Stimulated activated CD4-positive, alpha-beta T cell treated with anti-CD3 and anti-CD28 coated beads, Interleukin-4, amount 100 ng/mL, for 1 hour (primary cell): ENCODE results near the gene DIDO1.
"Not testable (repeated sequence)": the region's sequence is repeated elsewhere in the genome, so short reads cannot be mapped to it uniquely, and the experiment has no call there.

Experiments used
- DNase-seq: peaks from one replicate; pipeline ENCODE4 v3.0.0-alpha.2; 2020

Gene DIDO1

DNA sequence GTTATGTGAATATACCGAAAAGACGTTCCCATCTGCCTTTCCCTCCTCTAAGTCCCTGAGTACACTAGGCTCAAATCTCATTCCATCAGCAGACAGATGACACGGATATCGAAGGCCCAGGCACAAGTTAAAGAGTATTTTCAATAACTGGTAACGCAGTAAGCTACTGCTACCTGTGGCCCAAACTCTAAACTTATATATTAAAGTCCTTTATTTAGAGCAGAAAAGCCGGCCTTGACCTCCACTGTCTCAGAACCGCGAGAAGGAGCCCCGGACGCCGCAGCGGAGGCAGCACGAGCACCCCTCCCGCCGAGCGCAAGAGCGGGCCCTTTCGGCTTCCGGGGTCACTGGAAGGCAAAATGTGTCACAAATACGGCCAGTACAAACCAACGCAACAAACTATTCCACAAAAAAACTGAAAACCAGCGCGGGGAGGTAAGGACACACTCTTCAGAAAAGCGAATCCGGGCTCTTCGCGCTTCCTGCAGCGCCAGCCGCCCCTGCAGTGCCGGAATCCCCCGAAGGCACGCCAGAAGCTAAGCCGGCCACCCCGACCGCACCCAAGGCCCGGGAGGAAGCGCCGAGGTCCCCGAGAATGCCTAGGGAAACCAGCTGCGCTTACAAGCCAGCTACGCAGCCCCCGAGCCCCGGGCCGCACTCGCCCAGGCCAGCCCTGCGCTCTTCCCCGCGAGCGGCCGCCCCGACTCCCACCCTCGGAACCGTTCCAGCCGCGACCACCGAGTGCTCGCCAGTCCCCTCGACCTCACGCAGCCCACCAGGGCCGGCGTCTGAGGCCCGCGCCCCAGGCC, 681 bp downstream of the DIDO1 start:
- DNase-seq: peak; percentile 43

DNA sequence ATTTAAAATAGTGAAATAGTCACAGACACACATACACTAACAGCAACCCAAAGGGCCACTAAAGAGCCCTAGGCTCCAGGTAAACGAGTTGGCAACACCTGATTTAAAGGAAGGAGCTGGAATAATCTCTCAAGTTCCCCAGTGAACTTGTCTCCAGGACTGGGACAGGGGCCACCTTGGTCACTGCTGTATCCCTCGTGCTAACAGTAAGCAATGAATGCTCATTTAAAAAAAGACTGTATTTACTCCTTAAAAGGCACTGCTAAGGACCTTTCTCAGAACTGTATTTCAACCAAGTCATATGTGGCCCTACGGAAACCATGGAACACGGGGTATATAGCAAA, 1.3 kb downstream of the DIDO1 start:
- no peak for DNase-seq

DNA sequence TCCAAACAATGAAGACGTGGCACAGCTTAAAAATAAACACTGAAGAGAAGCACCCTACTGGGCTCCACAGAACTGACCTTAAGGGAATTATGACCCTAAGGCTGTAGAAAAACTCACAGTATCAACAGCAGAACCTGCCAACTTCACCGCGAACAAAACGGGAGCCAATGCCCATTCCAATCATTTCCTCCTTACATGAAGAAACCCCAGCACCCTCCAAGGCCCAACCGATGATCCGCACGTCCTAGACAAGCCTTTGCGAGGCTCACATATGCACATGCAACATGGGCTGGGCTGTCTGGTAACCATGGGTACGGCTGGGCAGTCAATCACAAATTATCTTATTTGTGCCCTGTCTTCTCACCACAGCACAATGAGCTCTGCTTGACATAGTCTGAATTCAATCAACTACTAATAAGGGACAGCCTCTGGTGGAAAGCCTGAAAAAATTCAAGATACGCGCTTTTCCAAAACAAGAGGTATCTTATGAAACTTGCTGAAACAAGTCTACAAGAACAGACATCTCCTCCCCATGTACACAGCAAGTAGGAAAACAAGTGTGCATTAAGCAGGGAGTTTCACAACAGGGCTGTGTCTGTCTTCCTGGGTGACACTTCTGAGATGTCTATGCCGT, 1.7 kb downstream of the DIDO1 start:
- DNase-seq: no peak

DNA sequence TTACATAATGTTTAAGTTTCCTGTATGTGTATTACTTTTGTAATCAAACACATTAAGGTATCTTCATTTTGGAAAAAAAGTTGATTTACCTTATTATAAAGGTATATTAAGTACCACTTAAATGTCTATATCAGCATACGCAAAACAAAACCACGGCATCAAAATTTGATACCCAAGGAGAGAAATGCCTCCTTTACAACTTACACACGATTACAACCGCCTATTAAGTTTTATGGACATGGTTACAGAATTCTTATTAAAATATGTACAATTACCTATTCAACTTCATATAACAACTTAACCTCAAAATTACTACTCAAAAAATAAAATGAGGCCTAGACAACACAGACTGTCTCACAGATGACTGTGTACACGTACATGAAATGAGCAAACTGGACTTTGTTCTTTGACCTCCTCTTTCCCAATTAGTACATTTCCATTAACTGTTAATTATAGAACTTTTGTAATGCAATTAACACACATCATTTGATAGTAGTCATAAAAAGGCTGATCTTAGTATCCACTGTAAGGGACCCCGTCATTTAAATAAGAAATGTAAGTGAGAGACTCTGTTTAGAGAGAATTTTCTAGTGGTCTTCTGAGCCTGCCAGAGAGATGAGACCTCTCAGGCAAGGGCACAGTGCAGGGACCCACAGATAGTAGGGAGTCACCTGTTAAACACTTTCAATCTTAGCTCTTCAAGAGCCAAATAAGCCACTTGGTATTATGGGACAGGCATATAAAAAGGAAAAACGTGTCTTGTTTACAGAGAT, 2.5 kb downstream of the DIDO1 start:
- DNase-seq: no peak

DNA sequence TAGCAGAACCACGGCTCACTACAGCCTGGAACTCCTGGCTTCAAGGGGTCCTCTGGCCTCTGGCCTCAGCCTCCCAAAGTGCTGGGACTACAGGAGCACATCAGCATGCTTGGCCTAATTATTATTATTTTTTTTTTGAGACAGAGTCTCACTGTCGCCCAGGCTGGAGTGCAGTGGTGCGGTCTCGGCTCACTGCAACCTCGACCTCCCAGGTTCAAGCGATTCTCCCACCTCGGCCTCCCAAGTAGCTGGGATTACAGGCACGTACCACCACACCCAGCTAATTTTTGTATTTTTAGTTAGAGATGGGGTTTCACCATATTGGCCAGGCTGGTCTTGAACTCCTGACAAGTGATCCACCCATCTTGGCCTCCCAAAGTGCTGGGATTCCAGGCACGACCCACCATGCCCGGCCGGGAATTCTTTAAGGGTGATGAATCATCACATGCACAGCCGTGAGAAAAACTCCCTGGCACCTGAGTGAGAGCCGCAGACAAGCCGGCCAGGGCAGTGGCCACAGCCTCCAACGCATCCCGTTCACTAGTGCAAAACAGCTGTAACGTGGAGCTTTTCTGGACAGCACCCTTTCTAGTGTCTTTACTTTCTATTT, 3.1 kb downstream of the DIDO1 start:
- DNase-seq: not testable (repeated sequence)

DNA sequence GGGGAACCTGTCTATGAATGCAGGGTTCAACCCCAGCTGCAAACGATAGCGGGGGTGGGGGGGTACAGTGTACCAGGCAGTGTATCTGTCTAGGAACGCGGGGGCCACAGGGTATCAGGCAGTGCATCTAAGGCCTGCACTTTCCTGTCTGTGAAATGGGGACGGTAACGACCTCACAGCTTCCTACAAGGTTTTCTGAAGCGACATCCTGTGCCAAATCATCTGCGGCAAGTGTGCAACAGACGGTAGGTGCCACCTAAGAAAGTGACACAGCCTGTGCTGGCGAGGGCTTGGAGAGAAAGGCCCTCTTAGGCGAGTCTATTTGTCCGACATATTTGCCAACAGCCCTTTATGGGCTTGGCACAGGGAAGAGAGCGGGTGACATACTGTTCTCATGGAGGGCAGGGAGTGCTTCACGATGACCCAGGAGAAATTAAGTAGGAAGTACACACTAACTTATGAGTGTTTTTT, 3.8 kb downstream of the DIDO1 start:
- DNase-seq: peak; percentile 34

DNA sequence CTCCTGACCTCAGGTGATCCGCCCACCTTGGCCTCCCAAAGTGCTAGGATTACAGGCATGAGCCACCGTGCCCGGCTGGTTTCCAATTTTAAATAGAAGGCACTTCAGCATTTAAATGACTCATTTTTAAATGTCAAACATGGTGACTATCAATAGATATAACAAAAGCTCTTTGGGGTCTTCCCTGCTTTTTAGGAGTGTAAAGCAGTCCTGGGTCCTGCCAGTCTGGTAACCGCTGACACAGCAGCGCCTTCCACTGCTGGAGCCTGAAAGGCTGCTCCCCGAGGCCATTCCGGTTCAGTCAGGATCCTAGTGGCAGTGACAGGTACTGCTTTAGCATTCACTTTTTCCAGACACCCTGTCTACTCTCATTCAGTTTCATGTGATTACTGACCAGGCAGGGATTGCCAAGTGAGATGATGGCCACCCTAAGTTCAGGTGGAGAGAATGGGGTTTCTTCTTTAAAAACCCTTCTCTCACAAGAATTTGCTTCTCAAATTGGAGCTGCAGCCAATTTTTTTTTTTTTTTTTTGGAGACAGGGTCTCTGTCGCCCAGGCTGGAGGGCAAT, 5.1 kb downstream of the DIDO1 start:
- peak; percentile 62 for DNase-seq

DNA sequence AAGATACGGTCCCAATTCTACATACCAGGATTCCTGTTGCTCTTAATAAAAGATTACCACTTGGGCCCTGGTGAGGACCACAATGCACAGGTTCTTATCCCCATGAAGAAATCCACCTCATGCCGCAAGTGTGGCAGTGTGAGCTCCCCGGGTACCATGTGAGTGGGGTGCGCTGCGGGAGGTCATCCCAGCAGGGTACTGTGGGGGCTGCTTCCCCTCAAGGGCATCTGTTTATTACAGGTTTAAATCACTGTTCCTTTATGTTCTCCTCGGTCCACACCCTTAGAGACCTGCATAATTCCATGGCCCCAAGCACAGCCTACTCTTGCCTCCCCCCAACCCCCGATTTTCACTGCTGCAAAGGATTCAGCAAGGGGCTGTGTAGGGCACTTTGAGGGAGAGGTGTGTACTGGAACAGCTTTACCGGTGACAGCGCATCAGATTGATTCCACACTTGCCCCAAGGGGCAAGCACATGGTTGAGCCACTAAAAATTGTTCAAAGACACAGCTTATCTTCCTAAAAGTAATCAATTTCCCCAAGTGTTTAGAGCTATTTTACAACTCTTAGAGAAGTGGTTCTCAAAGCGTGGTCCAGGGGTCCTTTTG, 6.2 kb downstream of the DIDO1 start:
- DNase-seq: no peak

DNA sequence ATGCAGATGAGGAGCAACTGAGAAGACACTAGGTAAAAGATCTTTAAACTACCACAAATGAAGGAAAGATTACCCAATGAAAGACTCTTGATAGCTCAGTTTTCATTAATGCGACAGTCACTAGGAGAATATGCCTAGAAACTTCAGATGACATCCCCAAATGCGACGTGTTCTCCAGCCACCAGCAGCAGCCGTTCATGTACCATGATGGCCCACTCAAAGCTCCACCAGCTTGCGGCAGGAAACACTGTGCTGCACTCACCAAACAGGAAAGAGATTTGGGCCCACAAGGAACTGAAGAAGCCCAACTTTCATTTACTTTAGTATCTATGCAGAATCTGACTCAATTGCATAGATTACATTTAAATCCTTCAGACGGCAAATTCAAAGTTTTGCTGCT, 7.5 kb downstream of the DIDO1 start:
- DNase-seq: peak; percentile 29

DNA sequence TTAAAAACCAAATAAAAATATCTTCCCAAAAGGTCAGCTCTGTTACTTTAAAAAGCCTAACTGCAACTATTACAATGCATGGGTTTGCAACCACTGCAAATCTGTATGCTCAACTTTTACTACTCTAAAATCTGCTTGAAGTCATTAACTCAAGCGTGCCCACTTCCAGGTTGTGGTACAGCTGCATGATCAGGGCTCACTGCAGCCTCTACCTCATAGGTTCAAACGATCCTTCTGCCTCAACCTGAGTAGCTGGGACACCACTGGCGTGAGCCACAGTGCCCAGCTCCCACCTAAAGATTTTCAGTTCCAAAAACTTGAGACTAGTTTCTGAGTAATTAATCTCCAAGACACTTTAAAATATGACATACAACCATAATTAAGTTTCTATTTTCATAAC, 8.2 kb downstream of the DIDO1 start:
- DNase-seq: no peak

DNA sequence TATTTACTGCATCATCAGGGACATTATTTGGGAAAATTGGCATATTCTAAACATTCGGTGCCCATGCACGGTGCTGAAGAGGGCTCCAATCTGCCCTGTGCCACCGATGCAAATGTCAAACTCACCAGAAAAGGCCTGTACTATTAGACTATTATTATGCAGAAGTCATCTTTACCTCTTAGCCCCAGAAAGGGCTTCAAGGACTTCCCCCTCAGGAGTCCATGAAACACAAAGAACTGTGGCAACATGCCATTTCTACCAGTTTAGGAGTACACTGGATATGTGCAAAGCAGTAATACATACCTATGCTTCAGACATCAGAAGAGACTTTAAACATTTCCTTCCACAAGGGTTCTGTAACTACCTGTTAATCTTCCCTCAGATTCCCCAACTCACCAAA, 8.6 kb downstream of the DIDO1 start:
- no peak for DNase-seq

DNA sequence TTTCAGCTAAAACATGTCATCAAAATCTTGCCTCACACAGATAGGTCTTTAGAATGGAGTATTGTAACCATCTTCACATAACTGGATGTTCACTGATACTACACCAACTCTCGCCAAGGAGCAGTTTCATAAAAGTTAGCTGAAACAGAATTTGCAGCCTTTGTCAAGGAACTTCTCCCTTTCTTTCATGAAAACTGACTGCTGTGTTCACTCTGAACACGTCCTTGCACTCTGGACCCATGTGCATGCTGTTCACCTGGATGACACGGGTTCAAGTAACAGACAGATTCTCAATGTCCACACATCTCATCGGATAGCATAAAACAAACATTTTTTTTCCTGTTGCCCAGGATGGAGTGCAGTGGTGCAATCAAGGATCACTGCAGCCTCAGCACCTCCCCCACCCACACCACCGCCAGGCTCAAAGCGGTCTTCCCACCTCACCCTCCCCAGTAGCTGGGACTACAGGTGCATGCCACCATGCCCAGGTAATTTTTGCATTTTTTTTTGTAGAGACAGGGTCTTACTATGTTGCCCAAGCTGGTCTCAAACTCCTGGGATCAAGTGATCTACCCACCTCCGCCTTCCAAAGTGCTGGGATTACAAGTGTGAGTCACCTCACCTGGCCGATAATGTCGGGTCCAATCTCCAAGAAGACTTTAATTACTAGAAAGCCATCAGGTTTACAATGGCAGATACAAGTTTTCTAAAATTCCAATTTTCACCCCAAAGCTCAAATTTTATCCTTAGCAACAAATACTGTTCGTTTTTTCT, 9.4 kb downstream of the DIDO1 start:
- no peak for DNase-seq

DNA sequence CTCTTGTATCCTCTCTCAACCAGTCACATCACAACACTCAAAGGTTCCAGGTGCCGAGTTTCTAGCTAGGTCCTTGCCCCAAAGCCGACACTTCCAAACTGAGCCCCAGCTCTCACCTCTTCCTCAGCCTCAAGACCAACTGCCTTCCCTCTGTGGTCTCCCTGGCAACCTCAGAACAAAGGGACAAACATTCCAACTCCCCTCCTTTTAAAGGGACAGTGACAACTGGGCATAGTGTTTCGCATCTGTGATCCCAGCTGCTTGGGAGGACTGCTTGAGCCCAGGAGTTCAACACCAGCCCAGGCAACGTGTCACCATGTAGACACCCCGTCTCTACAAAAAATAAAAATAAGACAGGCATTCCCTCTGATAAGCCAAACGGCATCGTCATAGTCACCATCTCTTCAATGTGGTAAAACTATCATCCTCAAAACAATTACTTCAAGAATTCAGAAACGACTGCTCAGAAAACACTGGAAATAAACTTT, 11.3 kb downstream of the DIDO1 start:
- DNase-seq: no peak

DNA sequence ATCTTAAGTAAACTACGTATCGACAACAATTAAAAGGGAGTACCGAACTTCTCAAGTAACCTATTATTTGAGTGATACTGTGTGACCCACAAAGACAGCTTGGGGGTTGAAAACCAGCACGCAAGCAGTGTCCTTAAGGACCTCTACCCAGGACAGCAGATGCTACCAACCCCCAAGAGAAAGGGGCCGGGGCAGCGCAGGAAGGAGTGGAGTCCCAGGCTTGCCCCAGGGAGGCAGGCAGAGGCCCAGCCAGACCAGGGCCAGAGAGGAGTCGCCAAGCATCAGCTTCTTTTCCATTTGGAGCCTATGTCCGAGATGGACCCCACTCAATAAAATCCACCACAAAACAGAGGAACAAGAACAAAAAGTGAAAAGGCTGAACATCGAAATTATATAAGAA, 11.9 kb downstream of the DIDO1 start:
- DNase-seq: no peak

DNA sequence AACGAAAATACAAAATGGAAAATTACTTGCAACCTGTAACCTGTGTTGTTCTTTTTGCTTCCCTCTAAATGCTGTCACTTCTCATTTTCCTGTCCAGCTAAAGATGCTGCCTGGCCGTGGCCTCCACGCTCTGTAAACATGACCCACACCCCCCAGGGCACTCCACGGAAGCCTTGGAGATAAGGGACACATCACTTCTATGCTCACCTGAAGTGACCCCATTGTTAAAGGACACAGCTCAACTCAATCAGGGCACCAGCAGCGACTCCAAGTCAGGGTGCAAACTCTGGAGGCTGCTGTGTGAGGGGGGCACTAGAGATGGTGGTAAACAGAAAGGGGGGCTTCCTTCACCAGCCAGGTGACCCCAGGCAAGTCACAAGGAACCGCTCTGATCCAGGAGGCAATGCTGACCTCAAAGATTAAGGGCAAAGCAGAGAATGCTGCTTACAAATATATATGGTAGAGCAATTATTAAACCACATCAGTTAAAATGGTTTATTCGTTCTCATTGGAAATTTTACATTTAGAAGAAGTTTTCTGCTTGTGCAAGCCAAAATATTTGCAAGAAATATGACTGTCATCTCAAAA, 13.2 kb downstream of the DIDO1 start:
- DNase-seq: no peak

DNA sequence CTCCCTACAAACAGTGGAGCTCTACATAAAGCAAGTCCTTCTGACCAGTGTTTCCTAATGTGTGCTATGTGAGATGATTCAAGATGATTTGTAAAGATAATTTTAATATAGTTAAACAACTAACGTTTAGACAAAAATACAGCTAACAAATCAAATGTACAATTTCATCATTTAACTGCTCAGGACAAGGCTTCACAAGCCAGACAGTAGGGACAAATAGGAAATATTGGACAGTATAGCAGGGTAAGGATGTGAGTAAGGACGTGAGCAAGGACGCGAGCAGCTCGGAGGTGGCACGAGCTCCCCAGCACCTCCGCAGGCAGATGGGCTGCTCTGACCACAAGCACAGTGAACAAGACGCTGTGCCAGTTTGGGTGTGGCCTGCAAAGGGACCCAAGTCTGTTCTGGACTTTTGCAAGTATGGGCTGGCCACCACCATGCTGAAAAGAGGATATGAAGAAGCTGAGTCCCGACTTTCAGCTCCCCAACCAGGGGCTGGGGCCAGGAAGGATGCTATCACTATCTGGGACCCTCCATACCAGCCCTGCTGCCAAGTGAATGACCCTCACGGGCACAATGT, 14.5 kb downstream of the DIDO1 start:
- DNase-seq: no peak

DNA sequence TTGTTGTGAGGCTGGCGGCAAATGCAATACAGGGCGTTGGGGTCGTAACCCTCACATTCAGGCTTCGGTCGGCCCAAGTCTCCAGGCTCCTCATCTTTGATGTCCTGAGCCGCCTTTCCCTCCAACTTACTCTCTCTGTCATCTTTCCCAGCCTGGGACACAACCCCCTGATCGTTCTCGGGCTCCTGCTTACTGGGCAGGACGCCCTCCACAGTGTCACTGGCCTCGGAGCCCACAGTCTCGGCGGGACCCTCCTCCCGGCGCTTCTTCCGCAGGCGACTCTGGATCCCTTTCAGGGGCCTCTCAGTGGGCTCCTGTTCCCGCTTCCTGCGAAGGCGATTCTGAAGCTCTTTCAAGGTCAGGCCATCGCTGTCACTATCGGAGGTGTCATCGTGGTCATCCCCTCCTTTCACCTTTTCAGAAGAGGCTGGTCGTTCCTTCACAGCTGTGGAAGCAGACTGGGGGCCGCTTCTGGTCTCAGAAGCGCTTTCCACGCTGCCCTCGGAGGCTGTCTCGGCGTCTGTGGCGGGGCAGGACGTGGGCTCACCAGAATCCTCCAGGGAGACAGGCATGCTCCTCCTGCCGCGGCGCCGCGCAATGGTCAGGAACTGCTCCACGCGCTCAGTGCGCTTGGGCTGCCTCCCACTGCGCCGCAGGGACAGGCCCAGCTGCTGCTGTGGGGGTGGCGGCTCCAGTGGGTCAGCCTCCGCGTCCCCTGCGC, 15.4 kb downstream of the DIDO1 start:
- DNase-seq: no peak

DNA sequence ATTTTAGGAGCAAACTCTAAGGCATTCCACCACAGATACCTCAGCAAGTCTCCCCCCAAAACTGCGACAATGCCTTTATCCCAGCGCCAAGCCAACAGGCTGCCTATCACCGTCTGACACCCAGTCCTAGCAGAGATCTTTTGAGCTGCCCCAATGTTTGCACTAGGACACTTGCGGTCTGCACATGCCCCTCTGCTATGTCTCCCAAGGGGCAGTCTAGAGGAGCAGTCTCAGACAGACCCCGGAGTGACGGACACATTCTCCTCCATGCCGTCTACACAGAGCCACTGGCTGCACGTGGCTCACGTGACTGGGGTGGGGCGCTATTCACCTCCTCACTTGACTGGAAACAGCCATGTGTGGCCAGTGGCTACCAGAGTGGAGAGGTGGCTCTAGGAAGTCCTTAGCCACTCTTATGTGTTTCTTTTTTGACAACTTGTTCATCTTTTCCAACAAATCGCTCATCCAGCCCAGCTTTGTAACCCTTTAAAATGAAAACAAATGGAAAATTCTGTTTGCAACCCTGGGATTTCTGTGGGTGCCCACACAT, 16.0 kb downstream of the DIDO1 start:
- DNase-seq: no peak

DNA sequence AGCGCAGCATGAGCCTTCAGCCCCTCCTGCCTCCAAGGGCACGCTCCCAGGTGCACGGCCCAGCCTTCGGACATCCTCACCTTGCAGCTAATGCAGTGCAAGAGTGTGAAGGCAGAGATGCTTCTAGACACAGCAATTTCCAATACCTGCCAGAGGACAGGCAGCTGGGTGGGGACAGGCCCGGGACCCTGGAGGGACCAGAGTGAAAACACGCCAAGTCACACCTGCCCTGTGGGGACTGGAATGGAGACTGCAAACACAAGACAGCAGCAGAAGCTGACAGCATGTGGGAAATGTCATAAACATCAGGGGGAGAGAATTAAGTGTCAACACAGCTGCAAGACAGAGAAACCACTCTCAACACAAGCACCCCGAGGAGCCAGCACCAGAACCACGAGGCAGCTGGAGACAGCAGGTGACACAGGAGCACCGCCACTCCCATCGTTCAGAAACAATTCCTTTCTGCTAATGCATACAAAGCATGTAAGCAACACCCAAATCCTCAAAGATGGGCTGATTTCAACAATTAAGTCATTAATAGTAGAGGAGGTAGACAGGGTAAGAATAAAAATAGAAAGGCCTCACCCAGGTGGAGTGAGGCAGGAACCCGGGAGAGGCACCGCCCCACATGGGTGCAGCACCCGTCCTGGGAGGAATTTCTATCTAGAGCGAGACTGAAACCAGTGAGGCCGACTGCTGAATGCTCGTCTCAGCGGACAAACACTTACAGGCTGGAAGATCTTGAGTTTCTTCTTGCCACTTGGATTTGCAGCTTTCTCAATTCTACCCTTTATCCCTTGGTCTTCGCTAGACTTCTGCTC, 17.1 kb downstream of the DIDO1 start:
- DNase-seq: no peak
